Stimulated activated CD4-positive, alpha-beta T cell treated with anti-CD3 and anti-CD28 coated beads, TNF-alpha, amount 100 ng/mL, for 48 hours (primary cell): ENCODE results near the gene KRTAP1-3.
"Not testable (repeated sequence)": the region's sequence is repeated elsewhere in the genome, so short reads cannot be mapped to it uniquely, and the experiment has no call there.

ENCODE experiments used
- DNase-seq, 3 donors: peaks; one replicate each; pipeline ENCODE4 v3.0.0-alpha.2; 2020; ENCODE audit warnings: low read depth in 3 of 3

Gene KRTAP1-3

DNA sequence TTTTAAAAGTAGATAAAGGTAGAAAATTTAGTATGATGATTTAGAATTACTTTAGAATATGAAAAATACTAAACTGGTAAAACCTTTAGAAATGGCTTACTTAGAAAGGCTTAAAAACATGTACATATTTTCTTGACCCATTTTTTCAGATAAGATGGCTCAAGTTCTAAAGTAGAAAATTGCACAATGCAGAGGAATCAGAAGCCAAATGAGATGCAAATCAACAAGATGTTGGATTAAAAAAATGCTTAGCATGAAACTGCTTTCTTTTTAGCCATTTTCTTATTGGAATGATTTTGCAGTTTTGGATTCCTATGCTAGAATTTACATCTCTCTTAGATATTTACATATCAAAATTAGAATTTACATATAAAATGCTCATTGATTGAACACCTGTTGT lies 24.2 kb downstream of the KRTAP1-3 start:
- no peak for DNase-seq

DNA sequence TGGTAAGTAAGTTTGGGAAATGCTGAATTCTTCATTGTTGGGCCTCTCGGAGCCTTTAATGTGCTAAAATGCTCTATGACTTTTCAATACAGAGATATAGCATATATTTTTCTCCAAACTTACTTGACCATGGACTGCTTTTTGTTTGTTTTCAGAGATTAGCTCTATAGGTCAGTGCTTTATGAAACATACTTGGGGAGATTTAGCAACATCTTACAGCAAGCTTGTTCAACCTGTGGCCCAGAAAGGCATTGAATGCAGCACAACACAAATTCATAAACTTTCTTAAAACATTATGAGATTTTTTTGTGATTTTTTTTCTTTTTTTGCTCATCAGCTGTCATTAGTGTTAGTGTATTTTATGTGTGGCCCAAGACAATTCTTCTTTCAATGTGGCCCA lies 24.7 kb downstream of the KRTAP1-3 start:
- no peak for DNase-seq

DNA sequence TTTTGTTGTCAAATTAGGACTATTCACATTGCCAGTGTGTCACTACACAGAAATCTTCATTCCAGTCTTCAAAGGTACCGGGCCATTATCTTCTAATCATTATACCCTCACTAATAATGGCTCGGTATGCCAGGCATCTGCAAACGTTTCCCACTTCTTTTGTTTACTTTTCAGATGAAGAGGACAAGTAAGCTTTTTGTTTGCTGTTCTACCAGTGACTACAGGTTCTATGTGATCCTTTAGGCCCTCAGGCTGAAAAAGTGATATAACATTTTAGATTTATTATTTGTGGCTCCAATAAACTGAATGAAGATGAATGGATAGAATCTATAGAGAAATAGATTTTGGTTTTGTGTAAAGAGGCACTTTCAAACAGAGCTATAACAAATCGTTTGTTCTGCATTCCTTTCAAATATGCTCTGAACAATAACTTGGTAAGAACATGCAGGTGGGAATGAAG lies 25.3 kb downstream of the KRTAP1-3 start:
- no peak for DNase-seq

DNA sequence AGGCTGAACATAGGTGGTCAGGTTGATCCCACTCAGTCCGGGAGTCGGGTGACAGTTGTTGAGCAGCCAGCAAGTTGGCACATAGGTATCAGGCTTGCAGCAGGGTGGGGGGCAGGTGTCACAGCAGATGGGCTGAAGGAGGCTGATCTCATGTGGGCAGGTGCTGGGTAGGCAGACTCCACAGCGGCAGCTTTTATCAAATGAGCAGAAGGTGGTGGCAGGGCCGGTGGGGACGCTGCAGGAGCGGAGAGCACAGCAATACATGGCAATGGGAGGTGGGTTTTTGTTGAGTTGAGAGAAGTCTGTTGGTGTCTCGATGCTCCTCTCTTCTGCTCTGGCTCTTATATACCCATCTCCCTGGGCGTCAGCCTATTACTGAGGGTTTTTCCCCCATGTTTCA lies 25.9 kb downstream of the KRTAP1-3 start, which contains the start of gene KRTAP3-1:
Gene KRTAP3-1 (minus strand): TSS at position 318 of the 400 bp plus-strand sequence. CDS start 54 bp downstream, at position 264.
- DNase-seq = no peak

DNA sequence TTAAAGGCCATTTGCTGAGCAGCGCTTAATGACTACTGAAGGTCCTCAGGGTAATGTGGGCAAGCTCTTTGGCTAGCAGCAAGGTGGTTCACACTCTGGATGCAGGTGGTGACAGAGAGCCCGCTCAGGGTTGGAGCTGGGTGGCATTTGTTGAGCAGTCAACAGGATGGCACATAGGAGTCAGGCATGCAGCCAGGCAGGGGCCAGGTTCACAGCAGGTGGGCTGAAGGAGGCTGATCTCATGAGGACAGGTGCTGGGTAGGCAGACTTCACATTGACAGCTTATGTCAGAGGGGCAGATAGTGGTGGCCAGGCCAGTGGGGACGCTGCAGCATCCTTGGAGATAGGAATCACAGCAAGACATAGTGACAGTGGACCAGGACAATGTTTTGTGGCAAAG lies 30.3 kb downstream of the KRTAP1-3 start:
- DNase-seq = no peak

DNA sequence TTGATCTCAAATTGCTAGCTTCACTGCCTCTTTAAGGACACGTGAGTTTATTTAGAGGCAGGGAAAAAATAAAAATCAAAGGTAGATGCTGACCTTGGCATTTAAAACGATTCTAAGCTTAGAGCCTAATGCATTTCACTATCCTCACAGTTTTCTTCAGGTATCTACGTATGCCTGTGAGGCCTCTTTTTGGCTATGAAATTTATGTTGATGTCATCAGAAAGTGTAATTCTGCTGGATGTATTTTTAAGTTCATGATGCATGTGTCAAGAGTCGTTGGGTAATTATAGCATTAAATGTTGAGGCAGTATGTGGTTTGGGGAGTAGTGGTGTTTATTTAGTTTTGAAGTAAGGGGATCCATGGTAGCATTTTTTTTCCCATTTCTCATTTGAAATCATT lies 30.7 kb downstream of the KRTAP1-3 start:
- DNase-seq = no peak

DNA sequence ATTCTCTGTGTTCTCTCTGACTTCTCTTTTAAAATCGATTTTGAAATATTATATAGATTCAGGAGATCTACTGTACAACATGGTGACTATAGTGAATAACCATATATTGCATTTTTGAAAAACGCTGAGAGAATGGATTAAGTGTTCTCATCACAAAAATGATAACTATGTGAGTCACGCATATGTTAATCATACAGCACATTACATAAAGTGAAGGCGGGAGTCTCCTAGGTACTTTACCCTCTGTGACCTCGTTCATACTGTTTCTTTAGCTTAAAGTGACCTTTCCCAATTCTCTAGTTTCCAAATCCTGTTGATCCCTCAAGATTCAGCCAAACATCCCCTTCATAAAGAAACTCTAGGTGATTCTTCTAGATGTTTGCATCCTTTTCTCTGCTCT lies 31.9 kb downstream of the KRTAP1-3 start:
- no peak for DNase-seq

DNA sequence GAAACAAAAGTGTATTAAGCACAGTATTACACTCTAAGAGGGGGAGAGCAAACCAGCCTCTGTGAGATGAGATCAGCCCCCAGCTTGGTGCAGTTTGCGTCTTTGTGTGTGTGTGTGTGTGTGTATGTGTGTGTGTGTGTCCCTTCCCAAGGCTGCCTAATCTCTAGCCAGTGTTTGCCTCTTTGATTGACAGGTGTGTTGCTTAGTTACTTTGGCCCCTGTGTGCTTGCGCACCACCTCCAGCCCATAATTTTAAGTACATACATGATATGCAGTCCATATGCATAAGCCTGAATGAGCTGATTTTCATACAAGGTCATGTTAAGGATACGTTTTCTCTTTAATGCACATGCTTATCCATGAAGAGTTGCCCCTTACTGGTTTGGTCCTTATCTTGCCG lies 32.9 kb downstream of the KRTAP1-3 start:
- no peak for DNase-seq

DNA sequence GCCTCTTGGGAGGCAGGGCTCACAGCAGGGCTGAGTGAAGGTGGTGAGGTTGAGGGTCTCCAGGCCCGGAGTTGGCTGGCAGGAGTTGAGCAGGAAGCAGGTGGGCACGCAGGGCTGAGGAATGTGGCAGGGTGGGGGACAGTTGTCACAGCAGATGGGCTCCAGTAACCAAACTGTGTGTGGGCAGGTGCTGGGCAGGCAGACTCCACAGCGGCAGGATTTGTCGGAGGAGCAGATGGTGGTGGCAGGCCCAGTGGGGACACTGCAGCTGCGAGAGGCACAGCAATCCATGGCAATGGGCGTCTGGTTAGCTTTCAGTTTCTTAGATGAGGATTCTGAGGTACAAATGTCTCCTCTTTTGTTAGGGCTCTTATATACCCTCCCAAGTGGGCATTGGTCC lies 35.1 kb downstream of the KRTAP1-3 start, which contains the start of gene KRTAP3-2:
Gene KRTAP3-2 (minus strand): TSS at position 344 of the 400 bp plus-strand sequence. CDS start 53 bp downstream, at position 291.
- DNase-seq = not testable (repeated sequence)

DNA sequence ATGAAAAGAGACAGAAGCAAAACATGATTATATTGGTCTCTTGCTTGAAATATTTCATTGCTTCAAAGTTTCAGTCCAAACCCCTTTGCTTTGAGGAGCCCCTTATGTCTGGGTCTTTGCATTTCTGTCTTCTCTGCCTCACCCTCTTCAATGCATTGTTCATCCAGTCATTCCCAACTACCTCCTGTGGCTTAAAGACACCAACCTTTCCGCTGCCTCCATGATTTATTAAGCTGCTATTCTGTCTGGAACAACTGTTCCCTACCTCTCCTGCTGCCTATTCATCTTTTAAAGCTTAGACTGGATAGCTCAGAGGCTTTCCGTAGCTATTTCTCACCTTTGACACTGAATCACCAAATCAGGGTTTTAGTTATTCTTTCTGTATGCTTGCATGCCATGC lies 37.3 kb downstream of the KRTAP1-3 start:
- no peak for DNase-seq

DNA sequence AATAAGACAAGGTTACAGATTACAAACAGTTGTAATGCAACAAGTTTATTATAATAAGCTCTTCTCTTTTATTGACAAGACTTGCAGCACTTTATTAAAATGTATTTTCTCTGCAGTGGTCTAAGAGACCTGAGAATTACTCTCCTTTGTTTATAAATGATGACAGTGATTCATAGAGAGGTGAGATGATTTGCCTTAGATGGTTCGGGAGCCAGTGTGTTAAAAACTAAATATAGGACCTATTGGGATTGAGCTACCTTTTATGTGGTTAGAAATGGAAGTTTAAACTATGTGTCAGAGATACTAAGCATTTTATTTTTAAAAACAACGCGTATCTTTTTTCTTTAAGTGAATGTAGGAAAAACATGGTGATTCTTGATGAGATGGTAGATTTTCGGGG lies 37.8 kb downstream of the KRTAP1-3 start:
- no peak for DNase-seq

DNA sequence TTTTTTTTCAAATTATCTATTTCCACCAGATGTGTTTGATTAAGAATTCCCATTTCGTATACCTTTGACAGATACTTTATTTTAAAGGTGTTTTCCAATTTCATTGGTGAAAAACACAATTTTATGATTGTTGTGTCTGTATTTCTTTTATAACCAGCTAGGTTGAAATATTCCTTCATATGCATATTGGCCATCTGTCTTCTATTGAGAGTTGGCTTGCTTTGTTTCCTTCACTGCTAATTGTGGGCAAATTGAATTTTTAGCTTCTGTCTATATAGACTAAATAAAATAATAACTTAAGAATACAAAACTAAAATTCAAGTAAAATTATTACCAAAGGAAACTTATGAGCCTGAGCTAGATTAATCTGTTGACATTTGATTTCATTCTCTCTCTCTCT lies 39.6 kb downstream of the KRTAP1-3 start:
- DNase-seq = no peak

DNA sequence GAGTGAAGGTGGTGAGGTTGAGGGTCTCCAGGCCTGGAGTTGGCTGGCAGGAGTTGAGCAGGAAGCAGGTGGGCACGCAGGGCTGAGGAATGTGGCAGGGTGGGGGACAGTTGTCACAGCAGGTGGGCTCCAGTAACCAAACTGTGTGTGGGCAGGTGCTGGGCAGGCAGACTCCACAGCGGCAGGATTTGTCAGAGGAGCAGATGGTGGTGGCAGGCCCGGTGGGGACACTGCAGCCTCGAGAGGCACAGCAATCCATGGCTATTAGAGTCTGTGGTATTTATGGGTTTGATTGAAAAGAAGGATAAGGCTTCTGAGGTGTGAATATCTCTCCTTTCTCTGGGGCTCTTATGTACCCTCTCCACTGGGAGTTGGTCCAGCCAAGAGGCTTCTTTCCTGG lies 40.8 kb downstream of the KRTAP1-3 start, which contains the start of gene KRTAP3-3:
Gene KRTAP3-3 (minus strand): TSS at position 326 of the 400 bp plus-strand sequence. CDS start 67 bp downstream, at position 259.
- no peak for DNase-seq

DNA sequence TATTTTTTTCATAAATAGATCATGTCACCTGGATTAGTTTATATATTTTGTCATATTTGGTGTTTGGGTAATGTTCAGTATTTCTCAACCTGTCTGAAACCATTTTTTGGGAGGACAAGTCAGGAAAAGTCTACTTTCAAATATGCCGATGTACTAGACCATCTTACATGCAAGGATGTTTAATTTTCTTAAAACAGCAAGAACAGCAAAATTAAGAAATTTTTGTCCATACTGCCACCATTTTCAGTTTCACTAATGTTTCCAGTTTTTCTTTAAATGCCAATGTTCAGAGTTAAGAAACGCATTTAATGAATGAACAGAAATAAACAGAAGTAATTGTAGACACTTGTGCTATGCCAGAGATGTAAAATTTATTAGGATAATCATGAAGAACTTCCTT lies 41.6 kb downstream of the KRTAP1-3 start:
- DNase-seq = no peak

DNA sequence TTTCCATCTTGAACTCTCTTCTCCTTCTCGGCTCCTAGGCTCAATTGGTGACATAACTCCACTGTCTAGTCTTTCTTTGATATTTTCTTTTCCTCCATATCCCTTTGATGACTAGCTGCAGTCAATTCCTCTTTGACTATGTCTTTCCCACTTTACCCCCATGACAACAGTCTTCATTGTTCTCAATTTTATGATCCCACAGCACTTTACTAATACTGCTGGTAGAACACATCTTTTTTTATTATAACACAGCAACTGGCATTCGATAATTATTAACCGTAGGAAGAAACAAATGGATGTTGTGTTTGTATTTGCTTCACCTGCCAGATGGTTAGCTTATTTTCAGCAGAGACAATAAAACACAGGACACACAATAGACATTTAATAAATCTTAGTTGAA lies 42.0 kb downstream of the KRTAP1-3 start:
- DNase-seq = no peak

DNA sequence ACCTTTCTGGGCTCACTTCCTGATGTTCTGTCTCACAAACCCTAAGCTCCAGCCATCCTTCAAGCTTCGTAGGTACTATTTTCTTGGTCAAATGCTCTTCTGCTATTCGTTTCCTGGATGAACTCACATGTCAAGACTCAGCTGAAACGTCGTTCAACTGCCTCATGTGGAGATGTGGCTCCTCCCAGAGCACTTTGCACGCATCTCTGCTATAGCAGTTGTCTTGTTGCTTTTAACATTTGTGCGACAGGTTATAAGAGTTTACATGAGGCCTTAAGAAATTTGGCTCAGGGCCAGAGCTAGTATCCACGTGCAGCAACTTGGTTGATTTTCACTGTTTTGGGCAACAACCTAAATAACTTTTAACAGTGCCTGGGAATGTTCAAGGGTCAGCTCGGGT lies 47.8 kb downstream of the KRTAP1-3 start:
- DNase-seq = no peak

DNA sequence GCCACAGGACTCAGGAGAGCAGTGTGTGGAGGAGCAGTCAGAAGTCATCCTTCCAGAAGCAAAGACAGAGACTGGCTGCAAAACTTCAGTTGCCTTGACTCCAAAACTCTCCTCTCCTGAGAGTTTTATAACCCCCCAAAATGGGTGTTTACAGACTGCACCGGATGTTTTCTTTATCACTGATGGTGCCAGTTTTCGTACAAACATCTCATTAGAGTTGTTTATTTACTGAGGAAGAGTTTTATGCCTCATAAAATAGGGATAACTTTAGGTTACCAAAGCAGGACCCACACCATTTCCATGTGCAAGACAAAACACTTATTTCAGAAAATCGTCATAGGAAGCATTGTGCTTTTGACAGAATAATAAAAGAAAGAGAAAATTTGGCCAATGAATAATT lies 50.4 kb downstream of the KRTAP1-3 start, which contains the start of gene KRT40:
Gene KRT40 (minus strand): TSS at position 101 of the 400 bp plus-strand sequence. CDS start 53 bp downstream, at position 48.
- DNase-seq = no peak
